Activated CD4-positive, alpha-beta T cell treated with anti-CD3 and anti-CD28 coated beads for 4 hours (primary cell): ENCODE data around the gene SVEP1.
"Not testable (repeated sequence)": the region's sequence is repeated elsewhere in the genome, so short reads cannot be mapped to it uniquely, and the experiment has no call there.

Source experiments
- DNase-seq, 2 donors: peaks; one replicate each; pipeline ENCODE4 v3.0.0-alpha.2; 2020

The SVEP1 gene

GRCh38 chr9:110579034-110579861 lies at the start of gene SVEP1:
TSS of gene SVEP1 (minus strand) at chr9:110579741. CDS start at chr9:110579543, 198 bp downstream.
- no peak for DNase-seq

DNA sequence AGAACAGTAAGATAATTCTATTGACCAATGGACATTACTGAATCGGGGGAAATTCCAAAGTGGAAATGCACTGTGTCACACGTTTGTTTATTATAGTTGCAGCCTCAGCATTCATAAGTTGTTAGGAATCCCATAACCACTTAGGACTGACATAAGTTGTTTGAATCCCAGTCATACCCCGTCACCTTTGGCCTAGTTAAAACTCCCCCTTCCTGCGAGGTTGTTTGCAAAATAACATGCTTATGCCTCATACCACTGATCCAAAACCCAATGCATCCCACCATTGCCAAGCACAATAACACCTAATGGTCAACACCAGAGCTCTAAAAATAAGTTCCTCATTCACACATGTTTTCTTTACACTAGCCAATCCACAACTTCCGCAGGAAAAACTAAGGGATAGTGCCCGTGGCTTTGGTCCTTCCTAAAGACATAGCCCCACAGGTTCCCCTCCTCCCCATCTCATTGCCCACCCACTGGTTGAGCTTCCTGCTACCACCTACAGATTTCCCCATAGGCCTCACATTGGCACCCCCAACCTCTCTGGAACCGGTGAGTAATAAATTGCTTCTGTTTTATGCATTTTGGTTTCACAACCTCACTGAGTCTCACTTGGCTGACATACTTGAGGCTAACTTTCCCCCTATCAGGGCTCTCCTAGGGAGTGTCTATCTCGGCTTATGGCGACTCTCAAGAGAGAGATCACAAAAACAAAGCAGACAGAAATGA lies 46.7 kb upstream of the SVEP1 start:
- no peak for DNase-seq

DNA sequence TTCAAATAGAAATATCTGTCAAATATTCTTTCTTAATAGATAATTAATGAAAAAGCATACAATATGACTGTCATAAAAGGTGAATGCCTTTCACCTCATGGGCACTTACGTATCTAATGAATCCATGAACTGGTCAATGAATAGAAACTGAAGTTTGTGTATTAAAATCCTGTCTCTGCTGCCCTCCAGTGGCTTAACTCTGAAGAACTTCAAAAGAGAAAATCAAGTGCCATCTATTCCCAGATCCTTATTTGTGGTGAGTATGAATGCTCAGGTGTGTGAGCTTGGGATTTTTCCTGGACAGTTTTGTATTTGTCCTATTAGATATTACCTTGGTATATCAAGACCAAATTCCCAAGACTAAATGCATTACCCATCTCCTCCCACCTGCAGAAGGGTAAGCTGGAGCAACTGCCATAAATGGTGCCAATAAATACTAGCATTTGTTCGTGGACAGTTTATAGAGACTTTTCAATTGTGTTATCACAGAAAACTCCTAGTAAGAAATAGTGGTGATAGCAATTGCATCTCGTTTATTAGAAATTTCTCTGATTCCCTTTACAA lies 44.0 kb upstream of the SVEP1 start:
- no peak for DNase-seq

- DNase-seq, result no peak
These were observed 42.8 kb upstream of the SVEP1 start for GRCh38 chr9:110622368-110622767.

- no peak for DNase-seq
These were observed 41.2 kb upstream of the SVEP1 start for GRCh38 chr9:110620726-110621125.

DNA sequence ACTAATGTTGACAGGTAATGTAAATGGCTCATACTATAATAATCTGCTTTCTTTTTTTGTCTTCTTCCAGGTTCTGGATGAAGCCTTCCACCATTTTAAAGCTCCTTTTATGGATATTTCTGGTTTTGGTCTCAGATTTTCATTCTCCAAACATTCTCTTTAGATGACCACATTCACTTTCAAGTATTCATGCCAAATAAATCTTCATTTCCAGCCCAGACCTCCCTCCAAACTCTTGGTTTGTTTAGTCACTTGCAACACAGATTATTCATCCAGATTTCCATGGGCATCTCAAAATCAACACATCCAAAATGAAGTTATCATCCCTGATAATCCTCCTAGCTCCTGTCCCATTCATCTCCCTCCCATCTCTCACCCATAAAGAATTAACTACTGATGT lies 40.3 kb upstream of the SVEP1 start:
- DNase-seq, result no peak

GRCh38 chr9:110615498-110615897 lies 36.0 kb upstream of the SVEP1 start:
- DNase-seq, result no peak

GRCh38 chr9:110614576-110614975 lies 35.0 kb upstream of the SVEP1 start:
- not testable (repeated sequence) for DNase-seq

- no peak for DNase-seq
These were observed 26.7 kb upstream of the SVEP1 start for GRCh38 chr9:110606179-110606790.

DNA sequence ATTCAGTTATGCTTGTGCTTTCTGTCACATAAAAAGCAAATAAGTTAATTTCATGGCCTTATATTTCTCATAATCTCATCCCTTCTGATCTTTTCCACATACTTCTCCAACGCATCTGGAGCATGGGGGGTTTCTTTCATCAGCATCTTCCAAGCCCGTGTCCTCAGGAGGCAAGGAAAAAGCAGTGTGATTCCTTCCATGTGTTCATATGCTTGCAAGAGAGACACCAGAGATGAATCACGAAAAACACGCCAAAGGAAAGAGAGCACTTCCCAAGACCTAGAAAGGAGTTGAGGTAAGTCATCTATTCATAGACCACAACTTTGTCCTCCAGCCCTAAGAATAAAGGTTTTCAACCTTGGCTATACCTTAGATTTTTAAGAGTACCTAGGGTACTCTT lies 26.0 kb upstream of the SVEP1 start:
- DNase-seq, result no peak

DNA sequence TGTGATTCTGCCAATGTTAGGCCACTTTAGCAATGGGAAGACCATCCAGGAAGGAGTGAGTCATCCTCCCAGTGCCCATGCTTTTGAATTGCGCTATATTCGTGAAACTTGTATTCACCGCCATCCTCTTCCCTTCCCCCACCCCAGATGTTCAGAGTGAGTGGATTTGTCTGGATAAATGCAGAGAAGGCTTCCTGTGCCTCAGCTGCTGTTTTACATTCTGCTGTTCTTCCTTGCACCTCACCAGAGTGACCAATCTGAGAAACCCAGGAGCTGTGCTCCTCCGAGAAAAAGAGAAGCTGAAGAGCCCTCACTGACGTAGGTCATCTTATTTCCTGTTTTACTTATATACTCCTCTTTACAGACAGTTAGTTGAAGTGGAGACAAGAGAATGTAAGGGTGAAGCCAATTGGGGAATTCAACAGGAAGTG lies 24.6 kb upstream of the SVEP1 start:
- DNase-seq, result no peak

GRCh38 chr9:110602281-110602680 lies 22.7 kb upstream of the SVEP1 start:
- no peak for DNase-seq

DNA sequence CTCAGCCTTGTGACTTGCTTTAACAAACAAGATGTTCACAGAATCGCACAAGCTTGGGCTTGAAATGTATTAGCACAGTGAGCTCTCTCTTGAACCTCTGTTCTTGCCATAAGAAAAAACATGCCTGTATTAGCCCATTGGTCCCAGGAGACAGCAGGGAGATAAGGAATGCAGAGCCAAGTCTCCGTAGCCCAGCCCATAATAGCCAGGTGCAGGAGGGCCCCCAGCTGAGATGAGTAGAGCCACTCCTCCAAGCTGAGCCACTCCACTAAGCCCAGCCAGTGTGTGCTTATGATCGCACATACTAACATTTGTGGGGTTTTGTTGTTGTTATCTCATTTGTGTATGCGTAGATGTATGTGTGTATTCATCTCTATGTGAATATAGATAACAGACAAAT lies 21.6 kb upstream of the SVEP1 start:
- DNase-seq, result no peak

DNA sequence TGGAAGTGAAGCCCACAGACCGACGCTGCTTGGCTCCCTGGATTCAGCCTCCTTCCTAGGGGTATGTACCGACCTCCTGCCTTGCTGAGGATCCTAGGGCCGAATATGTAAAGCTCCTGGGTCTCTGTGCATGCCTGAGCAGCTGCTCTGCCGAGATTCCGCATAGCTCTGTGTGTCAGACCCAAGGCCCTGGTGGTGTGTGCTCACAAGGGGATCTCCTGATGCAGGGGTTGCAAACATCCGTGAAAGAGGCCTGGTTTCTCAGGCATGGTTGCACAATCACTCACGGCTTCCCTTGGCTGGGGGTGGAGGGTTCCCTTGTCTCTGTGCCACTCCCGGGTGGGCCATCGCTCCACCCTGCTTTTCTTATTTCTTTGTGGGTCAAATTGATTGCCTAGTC lies 19.9 kb upstream of the SVEP1 start:
- no peak for DNase-seq

GRCh38 chr9:110592044-110592830 lies 12.7 kb upstream of the SVEP1 start:
- no peak for DNase-seq

GRCh38 chr9:110591526-110591925 lies 12.0 kb upstream of the SVEP1 start:
- DNase-seq, result no peak

- DNase-seq, result no peak
These were observed 11.3 kb upstream of the SVEP1 start for GRCh38 chr9:110590816-110591215.

DNA sequence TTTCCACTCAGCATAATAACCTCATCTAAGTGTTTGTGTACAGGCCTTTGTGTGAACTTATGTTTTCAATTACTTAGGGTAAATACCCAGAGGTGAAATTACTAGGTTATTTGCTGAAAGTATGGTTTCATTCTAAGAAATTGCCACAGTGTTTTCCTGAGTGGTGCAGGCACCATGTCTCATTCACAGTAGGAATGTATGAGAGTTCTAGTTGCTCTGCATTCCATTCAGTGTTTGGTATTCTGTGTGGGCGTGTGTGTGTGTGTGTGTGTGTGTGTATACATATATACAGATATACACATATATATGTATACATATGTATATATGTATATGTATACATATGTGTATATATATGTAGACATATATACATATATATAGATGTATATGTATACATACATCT lies 8.8 kb upstream of the SVEP1 start:
- no peak for DNase-seq

- DNase-seq, result no peak
These were observed 3.7 kb upstream of the SVEP1 start for GRCh38 chr9:110583237-110583636.

DNA sequence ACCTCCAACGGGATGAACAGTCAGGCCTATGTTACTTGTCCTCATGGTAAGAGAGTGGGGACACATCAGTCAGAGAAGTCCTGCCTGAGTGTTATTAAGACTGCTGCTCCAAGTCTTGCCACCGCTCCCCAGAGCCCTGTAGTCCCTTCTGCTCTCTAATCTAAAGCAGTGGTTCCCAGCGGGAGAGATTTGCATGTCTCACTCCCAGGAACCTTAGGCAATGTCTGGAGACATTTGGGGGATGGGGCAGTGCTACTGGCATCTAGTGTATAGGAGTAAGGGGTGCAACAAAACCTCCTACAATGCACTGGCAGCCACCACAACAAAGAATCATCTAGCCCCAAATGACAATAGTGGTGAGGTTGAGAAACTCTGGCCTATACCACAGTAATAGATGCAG lies 2.6 kb upstream of the SVEP1 start:
- no peak for DNase-seq

DNA sequence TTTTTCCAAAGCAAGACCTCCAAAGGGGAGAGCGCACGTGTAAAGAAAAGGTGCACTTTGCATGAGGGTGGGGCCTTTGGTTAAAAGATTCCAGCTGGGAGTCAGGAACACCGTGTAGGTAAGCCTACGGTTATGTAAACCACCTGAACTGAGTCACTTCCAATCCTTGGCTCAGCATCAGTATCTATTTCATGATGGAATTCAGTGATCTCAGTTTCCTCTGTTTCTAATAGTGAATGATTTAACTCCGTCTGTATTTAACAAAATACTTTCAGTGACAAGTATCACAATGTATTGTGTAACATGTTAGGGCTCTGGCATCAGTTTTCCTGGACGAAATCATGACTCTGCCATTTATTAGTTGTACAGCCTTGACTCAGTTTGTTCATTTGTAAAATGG lies 1.3 kb upstream of the SVEP1 start:
- no peak for DNase-seq

GRCh38 chr9:110579862-110580219 lies 300 bp upstream of the SVEP1 start:
- no peak for DNase-seq

GRCh38 chr9:110578575-110579033 lies 937 bp downstream of the SVEP1 start:
- DNase-seq, result no peak
